NCI-H2227 treated with DMSO at 0.1 percent for 48 hours (cell line): Measurements from ENCODE around the gene TMEM150A.
"Not testable (repeated sequence)": the region's sequence is repeated elsewhere in the genome, so short reads cannot be mapped to it uniquely, and the experiment has no call there.

Experiments used
- DNase-seq: peaks from one replicate; lab custom pipeline; 2025; lab: John Stamatoyannopoulos, UW

TMEM150A gene

GRCh38 chr2:85593023-85593422 lies 9.5 kb downstream of the TMEM150A start:
- no peak for DNase-seq

- not testable (repeated sequence) for DNase-seq
Observed at GRCh38 chr2:85592299-85592698, 10.2 kb downstream of the TMEM150A start.

GRCh38 chr2:85591563-85591962 lies 10.9 kb downstream of the TMEM150A start:
- no peak for DNase-seq

DNA sequence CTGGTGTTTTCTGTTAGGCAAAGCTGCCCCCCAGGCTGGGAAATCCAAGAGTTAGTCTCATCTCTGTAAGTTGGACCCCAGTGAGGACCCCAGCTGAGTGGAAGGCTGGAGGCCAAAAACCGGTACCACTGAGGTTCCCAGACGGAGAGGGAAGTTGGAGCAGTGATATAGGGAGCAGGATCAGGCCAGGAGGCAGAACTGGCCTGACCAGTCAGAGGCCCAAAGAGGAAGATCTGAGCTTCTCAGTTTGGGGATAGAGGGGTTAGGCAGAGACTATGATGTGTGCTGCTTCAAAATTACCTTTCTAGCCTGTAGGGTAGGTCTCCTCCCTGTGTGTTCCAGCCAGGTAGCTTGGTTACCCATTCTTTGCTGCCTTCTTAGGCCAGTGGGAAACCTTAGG lies 11.5 kb downstream of the TMEM150A start:
- no peak for DNase-seq

GRCh38 chr2:85589982-85590791 lies 12.3 kb downstream of the TMEM150A start:
- no peak for DNase-seq

DNA sequence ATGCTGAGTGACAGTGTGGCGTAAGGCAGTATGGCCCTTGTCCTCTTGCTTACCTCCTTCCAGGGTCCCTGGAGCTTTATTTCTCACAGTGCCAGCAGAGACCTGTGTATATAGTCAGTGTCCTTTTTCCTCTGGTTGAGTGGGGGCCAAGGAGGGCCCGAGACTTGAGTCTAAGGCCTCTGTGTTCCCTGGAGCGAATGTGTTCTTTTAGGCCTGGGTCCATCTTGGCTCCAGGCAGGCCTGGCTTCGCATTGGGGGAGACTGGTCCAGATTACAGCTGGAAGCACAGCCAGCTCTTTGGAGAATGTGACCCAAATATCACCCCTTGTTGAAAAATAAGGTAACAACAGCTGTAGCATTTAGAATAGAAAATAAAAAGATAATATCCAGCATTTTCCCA lies 13.3 kb downstream of the TMEM150A start:
- DNase-seq, result no peak

DNA sequence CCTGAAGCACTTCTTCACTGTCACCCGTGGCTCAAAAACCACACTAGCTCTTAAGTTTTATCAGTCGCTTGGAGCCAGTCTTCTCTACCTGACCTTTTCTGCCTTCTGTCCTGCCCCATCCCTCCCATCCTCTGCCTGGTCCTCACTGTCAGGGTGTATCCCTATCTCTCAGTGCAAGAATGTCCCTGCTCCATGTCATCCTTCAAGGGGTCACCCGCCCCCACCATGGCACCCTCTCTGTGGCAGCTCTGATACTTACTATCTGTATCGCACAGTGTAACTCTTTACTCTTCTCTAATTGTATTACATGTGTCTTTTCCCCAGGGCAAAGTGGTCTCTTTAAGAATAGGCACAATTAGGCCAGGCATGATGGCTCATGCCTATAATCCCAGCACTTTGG lies 13.9 kb downstream of the TMEM150A start:
- DNase-seq, result no peak

DNA sequence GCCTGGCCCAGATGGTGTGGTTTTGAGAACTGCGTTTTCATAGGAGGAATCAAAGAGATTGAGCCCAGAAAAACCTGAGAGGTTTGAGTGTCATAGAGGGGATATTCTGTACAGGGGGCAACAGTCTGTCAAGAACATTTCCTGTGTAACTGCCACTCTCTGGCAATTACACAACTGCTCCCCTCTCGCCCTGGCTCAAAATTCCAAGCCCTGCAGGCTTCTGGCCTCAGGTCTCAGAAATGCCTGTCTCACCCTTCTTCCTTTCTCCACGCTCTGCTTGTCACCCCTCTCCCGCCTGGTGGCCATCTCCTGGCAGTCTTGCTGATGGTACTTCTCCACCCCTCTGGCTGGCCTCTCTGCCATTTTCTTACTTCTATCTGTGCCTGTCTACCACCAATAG lies 14.3 kb downstream of the TMEM150A start:
- no peak for DNase-seq

DNA sequence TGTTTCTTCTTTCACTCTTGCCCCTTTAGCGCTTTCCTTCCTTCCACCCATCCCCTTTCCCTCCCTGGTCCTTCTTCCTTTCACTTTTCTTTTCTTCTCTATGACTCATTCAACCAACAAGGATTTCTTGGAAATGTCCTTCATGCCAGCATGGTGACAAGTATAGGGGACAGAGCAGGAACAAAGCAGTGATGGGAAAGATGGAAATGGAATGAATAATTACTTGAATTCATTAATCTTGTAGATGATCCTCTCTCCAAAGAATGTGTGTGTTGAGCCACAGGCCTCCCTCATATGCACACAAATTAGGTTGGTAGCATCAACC lies 16.8 kb downstream of the TMEM150A start:
- DNase-seq, result no peak

- no peak for DNase-seq
Observed at GRCh38 chr2:85584857-85585780, 17.4 kb downstream of the TMEM150A start.

- DNase-seq, result no peak
Observed at GRCh38 chr2:85584354-85584856, 18.1 kb downstream of the TMEM150A start, which contains the start of gene VAMP5. TSS of gene VAMP5 (plus strand) at chr2:85584431. CDS start at chr2:85584491, 60 bp downstream.

DNA sequence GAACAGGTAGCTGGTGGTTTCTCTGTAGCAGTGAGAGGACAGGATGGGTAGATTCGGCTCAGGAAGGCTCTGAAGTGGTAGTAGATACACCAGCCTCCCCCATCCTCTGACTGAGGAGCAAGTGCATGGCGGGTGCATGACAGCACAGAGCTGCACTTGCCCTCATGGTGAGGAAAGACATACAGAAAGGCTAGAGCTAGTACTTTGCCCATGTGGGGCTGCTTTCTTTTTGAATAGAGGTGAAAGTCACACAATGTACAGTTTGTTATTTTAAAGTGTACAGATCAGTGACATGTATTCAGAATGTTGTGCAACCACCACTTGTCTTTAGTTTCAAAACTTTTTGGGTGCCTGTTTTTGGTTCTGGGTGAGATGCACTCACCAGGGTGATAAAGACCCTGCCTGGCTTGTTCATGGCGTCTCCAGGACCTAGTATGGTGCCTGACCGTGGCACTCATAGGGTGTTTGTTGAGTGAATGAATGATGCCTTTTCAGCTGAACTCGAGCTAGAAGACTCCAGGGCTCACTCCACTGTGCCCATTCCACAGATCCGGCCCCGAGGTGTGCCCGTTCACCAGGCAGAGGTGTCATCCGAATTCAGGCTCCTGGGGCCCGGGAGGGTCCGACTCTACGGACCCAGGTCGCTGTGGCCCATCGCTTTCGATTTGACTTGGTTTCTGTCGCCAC lies 18.7 kb downstream of the TMEM150A start:
- no peak for DNase-seq

DNA sequence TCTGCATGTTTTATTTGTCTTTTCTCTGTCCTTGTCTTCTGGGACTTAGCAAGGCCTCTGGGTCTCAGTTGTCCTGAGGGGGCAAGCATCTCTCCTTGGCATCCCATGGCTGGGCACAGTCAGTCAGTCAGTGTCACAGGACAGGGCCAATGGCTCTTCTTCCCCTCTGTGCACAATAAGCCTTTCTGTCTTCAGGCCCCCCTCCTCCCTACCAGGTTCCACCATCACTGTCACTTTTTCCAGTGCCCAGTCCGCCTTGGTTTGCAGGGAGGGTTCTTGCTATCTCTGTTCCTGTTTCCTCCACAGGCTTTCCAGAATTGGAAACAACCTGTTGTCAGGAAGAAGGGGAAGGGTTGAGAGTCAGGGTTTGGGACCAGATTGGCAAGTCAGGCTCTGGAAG lies 20.0 kb downstream of the TMEM150A start:
- DNase-seq, result no peak

GRCh38 chr2:85580206-85580605 lies 22.3 kb downstream of the TMEM150A start:
- no peak for DNase-seq

DNA sequence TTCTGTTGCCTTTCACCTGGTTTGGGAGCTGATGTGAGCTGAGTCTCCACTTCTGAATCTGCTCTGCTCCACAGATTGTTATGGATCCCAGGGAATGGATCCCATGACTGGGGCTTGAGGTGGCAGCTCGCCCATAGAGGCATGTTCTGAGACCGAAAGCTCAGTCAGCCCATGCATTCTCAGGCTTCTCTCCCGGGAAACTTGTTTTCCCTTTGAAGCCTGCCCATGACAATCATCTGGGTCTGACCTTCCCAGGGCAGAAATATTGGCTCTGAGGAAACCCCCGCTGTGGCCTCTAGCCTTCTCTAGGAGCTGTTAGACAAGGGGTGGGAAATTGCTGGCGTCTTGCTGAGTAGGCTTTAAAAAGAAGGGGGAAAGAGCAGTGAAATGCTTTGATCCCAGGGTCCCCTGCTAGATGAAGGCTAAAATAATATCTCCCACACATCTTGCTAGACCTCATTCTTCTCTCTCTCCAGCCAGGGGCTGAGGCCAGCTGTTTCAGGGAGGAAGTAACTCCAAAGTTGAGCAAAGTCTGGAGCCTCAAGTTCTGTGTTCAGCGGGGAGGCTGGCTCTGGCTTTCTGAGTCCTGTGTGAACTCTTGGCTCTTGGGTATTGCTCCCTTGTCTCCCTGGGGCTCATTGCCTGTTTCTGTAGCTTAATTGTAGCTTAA lies 23.1 kb downstream of the TMEM150A start:
- peak; percentile 48 for DNase-seq

DNA sequence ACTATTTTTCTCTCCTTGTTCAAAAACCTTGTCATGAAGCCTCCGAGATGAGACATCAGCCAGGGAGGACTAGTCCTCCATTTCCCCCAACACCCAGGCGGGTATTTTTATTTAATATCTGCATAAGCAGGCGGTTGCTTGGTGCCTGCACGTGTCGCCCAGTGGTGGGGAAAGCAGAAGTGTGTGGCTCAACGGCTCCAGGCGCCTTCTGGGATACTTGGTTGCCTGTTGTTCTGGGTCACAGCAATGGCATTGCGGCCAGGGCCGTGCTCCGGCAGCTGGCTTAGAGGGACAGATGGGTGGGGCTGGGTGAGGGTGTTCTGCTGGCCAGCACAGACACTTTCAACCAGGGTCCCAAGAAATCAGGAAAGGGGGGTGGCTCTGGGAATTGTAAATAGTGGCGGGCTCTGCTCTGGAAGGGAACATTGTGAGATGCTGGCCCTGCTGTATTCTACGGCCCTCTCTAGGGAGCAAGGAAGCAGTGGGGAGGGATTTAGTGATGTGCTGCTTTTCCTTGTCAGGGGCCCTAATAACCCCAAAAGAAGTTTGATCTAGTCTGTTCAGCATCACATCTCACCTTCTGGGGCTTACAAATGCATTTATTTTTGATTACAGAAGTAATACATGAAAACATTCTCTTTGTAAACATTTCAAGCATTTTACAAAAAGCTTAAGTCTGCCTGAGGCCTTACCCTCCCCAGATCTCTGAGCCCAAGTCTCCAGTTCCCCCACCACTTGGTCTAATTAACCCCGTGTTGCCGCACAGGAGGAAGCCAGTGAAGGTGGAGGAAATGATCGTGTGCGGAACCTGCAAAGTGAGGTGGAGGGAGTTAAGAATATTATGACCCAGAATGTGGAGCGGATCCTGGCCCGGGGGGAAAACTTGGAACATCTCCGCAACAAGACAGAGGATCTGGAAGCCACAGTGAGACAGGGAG lies 24.0 kb downstream of the TMEM150A start:
- no peak for DNase-seq

GRCh38 chr2:85577386-85578242 lies 24.9 kb downstream of the TMEM150A start, which contains the start of gene VAMP8:
TSS of gene VAMP8 (plus strand) at chr2:85577586. CDS start at chr2:85577647, 61 bp downstream.
- no peak for DNase-seq

DNA sequence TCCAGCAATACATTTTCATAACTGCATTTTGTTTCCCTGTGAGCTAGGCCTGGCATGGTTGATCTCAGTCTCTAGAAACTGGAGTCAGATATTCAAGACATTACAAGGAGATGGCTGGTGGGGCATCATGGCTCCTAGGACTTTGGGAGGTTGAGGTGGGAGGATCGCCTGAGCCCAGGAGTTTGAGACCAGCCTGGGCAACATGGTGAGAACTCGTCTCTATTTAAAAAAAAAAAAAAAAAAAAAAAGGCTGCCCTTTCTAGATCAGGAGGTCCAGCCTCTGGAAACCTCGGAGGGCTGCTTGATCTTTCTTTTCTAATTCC lies 25.5 kb downstream of the TMEM150A start:
- no peak for DNase-seq

- no peak for DNase-seq
Observed at GRCh38 chr2:85575739-85576138, 26.8 kb downstream of the TMEM150A start.

GRCh38 chr2:85566265-85566664 lies 36.2 kb downstream of the TMEM150A start:
- DNase-seq, result no peak
